Ishikawa (cell line): ENCODE results near the gene PRICKLE4.

Experiments used
- CEBPB ChIP-seq: IDR thresholded peaks from 2 replicates; pipeline ENCODE4 v1.6.1; 2012
- EGR1 ChIP-seq: IDR thresholded peaks from 2 replicates; pipeline ENCODE4 v1.6.1; 2012
- EP300 ChIP-seq: IDR thresholded peaks from 2 replicates; pipeline ENCODE4 v1.6.1; 2012; ENCODE audit warnings: borderline replicate concordance
- NFIC ChIP-seq: IDR thresholded peaks from 2 replicates; pipeline ENCODE4 v1.6.1; 2012
- REST ChIP-seq: IDR thresholded peaks from 2 replicates; pipeline ENCODE4 v1.6.1; 2012; ENCODE audit warnings: low read depth, mild to moderate bottlenecking

DNA sequence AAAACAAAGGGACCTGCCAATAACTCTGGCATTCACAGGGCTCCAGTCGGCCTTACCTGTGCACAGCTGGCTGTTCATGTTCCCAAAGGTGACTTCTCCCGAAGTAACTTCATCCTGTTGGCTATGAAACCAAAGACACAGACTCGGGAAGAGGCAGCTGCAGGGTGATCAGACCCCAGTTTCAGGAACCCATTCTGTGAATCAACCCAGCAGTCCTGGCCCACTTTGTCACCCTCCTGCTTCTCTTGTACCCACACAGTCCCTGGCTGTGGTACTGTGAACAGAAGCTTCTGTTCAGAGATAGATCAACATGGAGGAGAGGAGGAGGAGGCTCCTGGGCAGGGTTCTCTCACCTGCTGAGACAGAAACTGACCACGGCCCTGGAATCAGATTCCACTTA lies 24.7 kb upstream of the PRICKLE4 start:
- no peak for TF ChIP-seq CEBPB
- no peak for TF ChIP-seq EGR1
- TF ChIP-seq EP300 = no peak
- TF ChIP-seq REST = no peak
- no peak for TF ChIP-seq NFIC
